ENCODE results near the gene ALPK3. TPM values are rescaled to one million over a fixed set of nuclear protein-coding genes. Genes with fewer than 3 reads are reported as not detected.

Gene ALPK3
- polyA plus RNA-seq, 3 donors = 12.5 to 15.9 (median 13.5) TPM

DNA sequence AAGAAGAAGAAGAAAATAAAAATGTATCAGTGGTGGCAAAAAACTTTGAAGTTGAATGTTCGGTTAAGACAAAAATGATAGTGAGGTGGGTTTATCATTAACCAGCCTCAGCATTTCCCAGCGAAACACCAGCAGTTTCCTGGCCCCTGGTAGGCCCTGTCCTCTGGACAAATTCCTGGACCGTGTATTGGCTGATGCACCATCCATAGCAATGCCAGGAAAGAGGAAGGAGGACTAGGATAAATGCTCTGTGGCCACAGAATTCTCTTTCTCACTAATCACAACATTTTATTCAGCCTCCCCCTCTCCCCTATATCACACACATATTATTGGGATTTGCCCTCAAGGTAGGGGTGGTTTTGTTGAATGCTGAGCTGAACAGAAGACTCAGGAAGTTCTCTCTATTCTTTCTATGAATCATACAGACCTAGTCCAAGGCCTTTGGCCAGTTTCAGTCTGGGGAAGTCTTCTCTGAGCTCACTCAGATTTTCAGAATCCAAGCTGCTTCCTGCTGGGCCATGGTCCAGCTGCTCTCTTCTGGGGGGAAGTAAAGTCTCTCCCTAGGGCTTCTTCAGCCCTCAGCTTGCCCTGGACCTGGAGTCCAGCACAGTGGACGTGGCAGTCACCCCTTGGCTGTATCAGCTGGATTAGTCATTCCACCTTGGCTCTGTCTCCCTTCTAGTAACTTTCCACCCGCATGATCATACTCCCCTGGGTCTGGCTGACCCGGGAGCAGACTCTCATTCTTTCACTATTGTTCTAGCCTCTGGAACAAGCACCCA, 94.9 kb downstream of the ALPK3 start:
- DNase-seq (ENCODE audit: low read depth in 3 of 3, low spot score in 2 of 3) = no peak

DNA sequence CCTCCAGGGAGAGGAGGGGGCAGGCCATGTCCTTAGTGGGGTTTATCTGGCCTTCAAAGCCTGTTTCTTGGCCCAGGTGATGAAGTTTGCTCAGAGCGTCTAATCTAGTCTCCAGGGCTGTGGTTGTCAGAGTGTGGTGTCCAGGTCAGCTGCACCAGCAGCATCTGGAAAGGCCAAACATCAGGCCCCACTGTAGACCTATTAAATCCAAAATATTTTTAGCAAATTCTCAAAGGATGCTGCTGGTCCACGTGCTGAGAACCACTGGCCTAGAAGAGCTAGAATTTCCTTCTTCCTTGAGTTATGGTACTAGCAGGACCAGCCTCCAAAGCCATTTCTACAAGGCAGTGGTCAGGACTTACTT, 96.2 kb downstream of the ALPK3 start:
- no peak for DNase-seq (ENCODE audit: low read depth in 3 of 3, low spot score in 2 of 3)

DNA sequence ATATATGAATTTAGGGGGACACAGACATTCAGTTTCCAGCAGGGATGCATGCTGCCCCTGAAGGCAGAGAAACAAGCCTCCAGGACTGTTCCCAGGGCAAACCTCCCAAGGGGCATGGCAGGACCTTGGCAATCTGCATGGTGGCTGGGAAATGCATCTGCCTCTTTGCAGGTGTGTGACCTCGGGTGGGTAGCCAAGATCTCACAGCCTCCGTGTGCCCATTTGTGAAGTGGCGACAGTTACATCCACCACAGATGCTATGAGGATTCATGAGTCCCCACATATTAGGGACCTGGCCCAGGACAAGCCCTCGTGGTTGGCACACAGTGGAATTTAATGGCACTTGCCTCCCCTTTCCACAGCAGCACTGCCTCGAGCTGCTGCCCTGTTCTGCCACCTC, 97.2 kb downstream of the ALPK3 start:
- DNase-seq (ENCODE audit: low read depth in 3 of 3, low spot score in 2 of 3) = no peak

DNA sequence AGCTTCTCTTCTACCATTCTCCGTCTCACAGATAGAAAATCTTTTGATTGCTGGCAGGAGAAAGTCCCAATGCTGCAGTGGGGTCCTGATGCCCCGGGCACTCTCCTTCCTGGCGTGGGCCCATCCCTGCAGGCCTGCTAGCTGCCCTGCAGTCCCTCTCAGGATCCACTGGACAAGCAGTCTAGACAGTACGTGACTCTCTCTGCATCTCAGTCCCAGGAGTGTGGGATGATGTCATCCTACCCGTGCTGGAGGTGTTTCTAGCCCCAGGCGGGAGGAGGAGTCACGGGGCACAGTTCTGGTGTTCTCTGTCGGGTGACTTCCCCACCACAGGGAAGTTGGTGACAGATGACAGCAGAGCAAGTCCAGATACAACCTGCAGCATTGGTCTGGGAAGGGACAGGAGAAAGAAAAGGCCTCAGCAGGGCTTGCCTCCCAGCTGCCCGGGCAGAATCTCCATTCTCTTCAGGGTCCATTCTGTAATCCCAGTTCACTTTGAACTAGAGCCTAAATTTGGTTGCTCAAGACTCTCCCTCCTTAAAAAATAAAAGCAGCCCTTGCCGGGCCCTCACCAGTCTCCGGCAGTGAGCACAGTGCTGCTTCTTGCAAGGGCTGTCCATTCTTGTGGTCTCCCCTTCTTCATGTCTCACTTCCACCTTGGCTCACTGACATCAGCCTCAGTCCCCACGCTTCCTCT, 97.9 kb downstream of the ALPK3 start:
- peak in 1 of 3 donors; percentile 67 for DNase-seq (ENCODE audit: low read depth in 3 of 3, low spot score in 2 of 3)

DNA sequence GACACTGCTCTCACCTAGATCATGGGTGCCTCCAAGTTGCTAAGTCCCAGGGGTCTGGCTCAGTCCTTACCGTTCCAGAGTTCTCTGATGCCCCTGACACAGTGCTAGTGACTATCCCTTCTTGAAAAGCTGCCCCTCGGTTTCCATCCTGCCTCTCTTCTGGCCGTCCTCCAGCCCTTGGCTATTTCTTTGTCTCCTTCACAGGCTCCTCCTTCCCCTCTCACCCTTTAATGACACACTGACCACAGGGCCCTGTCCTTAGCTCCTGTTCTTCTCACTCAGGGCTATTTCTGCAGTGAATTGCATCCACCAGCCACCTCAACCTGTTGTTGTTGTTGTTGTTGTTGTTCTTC, 98.4 kb downstream of the ALPK3 start:
- no peak for DNase-seq (ENCODE audit: low read depth in 3 of 3, low spot score in 2 of 3)

DNA sequence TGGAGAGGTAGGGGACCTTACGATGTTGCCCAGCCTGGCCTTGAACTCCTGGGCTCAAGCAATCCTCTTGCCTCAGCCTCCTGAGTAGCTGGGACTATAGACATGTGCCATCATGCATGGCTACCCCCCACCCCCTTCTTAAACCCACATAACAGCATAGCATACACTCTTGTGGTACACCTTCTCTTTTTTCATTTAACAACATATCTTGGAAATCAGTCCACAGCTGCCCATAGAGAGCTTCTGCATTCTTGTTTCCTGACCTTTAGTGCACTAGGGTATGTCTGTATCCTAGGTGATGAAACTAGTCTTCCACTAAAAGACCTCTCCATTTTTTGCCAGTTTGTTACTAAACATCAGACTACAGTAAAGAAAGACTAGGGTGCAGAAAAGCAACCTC, 100.3 kb downstream of the ALPK3 start:
- no peak for DNase-seq (ENCODE audit: low read depth in 3 of 3, low spot score in 2 of 3)

DNA sequence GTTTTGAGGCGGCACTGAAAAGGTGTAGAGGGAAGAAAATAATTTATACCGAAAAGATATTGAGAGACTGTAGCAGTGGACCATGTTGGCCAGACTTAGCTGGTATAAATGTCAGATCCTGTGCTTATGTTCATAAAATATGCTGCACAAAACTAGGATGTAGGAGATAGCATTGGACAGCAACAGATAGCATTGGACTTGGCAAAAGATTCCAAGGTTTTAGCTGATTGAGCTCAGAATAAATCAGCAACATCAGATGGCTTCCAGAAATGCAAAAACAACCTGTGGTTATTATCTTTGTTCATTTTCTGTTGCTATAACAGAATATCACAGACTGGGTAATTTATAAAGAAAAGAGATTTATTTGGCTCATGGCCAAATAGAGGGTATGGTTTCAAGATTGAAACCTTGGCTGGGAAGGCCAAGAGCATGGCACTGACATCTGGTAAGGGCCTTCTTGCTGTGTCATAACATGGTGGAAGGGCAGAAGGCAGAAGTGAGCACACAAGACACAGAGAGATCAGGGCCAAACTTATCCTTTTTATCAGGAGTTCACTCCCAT, 102.0 kb downstream of the ALPK3 start:
- no peak for DNase-seq (ENCODE audit: low read depth in 3 of 3, low spot score in 2 of 3)

DNA sequence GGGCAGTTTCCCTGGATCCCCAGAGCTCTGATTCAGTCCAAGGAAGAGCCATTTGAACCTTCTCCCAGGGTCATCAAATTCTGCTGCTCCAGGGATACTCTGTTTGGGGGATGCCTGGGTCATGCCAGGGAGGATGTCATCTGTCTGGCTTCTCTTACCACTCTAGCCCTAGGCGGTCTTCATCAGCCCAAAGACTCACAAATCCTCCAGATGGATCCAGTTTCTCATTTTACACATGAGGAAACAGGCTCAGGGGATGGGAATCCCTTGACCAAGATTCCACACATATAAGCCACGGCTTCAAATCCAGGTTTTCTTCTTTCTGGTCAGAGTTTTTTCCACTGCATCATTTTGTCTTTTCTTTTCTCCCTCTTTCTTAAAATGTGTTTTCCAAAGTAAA, 104.0 kb downstream of the ALPK3 start:
- DNase-seq (ENCODE audit: low read depth in 3 of 3, low spot score in 2 of 3) = no peak

DNA sequence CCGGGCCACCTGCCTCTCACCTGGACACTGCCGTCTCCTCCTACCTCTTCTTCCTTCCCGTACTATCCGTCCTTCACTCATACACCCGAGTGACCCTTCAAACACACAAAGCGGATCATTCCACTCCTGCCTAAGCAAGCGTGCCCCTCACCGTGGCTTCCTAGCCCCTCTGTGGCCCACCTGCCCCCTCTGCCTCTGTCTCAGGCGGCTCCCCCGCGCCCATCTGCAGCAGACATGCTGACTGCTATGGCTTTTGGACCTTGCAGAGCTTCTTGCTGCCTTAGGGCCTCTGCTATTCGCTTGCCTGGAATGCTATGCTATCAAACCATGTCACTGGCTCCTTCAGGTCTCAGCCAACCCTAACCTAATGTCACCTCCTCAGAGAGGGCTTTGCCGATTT, 105.4 kb downstream of the ALPK3 start:
- no peak for DNase-seq (ENCODE audit: low read depth in 3 of 3, low spot score in 2 of 3)

Other genes starting within 250 kb of the ALPK3 start
- gene ZSCAN2, start 216.3 kb upstream of the ALPK3 start, polyA plus RNA-seq (ENCODE audit: insufficient read length in 3 of 3) = 10 to 100 TPM; 29.2 to 30.6 (median 30.1) TPM
- gene WDR73, start 163.1 kb upstream of the ALPK3 start, polyA plus RNA-seq (ENCODE audit: insufficient read length in 3 of 3) = 10 to 100 TPM; 35.4 to 40.1 (median 37.4) TPM
- gene NMB, start 159.2 kb upstream of the ALPK3 start, polyA plus RNA-seq (ENCODE audit: insufficient read length in 3 of 3) = 1 to 10 TPM; 4.0 to 5.8 (median 4.3) TPM
- 100 to 1,000 TPM; 292 to 327 (median 312) TPM for gene SEC11A, start 101.2 kb upstream of the ALPK3 start, polyA plus RNA-seq (ENCODE audit: insufficient read length in 3 of 3)
- gene ZNF592, start 68.8 kb upstream of the ALPK3 start, polyA plus RNA-seq (ENCODE audit: insufficient read length in 3 of 3) = 10 to 100 TPM; 26.8 to 28.4 (median 27.8) TPM
- 1 to 10 TPM; 4.7 to 7.4 (median 5.3) TPM for gene SLC28A1, start 67.3 kb downstream of the ALPK3 start, polyA plus RNA-seq (ENCODE audit: insufficient read length in 3 of 3)
- 10 to 100 TPM; 34.5 to 40.6 (median 40.4) TPM for gene PDE8A, start 164.5 kb downstream of the ALPK3 start, polyA plus RNA-seq (ENCODE audit: insufficient read length in 3 of 3)